DMS 273 (cell line): ENCODE measurements around the gene MEI1.
"Not testable (repeated sequence)": the region's sequence is repeated elsewhere in the genome, so short reads cannot be mapped to it uniquely, and the experiment has no call there.

Experiments
- DNase-seq: peaks from one replicate; lab custom pipeline; 2025; ENCODE audit not compliant: unreplicated experiment; lab: John Stamatoyannopoulos, UW

Gene MEI1

GRCh38 chr22:41819257-41819656 lies 120.0 kb downstream of the MEI1 start:
- no peak for DNase-seq

DNA sequence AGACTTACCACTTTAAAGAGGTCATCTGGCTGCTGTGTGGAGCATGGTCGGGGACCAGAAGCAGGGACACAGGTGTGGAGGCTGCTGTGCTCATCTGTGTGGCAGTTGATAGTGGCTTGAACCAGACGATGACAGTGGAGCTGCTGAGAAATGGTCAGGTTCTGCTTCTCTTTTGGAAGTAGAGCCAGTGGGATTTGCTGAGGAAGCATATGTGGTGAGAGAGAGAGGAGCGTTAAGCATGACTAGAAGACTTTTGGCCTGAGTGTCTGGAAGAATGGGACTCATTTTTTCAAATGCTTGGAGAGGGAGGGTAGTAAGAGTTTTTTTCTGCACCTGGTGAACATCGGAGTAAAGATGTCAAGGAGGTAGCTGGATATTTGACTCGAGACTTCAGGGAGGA lies 121.1 kb downstream of the MEI1 start:
- DNase-seq = no peak

- DNase-seq = no peak
Observed at GRCh38 chr22:41821471-41822316, 122.4 kb downstream of the MEI1 start.

DNA sequence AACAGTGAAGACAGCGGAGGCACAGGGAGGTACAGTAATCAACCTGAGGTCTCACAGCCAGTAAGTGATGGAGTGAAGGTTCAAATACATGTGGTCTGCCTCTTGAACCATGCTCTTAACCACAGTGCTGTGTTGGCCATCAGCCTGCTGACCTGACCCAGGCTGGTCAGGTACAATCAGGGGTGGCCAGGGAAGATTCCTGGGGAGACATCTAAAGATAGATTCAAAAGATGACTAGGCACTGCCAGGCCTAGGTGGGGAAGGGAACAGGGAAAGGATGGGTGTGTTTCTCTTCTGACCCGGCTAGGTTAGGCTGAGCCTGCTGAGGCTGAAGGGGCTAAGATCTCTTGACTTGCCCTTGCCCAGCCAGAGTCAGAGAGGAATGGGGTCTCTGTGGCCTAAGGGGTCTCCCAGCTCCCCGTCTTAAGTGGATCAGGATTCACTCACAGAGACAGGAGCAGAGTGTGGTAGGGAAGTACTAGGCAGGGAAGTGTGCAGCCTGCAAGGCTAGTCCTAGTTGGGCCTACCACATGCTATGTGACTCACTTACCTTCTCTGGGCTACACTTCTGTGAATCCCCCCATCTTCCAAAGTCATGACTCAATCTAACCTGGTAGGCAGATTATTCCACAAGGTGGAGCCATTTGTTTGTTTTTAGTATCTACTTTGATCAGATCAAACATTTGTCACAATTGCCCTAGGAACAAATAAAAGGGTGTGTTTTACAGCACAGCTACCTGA lies 123.2 kb downstream of the MEI1 start:
- DNase-seq = peak; percentile 60

DNA sequence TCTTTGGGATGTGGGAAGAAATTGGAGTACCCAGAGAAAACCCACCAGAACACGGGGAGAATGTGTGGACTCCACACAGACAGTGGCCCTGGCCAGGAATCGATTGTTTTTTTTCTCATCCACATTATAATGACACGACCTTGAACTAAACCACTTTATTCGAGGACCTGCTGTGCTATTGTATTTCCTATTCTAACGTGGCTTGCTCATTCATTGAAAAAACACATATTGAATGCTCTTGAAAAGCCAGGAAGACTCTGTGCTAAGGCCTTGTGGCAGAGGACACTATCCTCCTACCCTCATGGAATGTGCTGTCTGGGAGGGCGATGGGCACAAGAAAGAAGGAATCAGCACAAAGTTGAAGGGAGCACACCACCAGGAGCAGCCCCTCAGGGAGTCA lies 124.5 kb downstream of the MEI1 start:
- DNase-seq = no peak

DNA sequence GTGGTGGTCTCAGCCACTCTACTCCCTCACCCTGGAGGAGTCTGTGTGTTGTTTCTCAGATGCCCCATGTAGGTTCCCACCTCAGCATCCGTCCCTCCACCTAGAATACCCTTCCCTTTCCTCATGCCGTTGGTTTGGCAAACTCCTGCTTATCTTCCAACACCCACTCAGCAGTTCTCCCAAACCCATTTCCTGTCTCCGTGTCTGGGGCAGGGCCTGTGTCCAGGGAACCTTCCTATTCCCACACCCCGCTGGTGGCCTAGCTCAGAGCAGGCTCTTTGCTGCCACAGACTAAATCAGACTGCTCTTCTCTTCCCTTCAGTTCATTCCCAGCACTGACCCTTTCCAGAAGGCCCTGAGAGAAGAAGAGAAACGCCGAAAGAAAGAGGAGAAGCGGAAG lies 126.1 kb downstream of the MEI1 start:
- DNase-seq = no peak

- no peak for DNase-seq
Observed at GRCh38 chr22:41826021-41826420, 126.7 kb downstream of the MEI1 start.

- DNase-seq = no peak
Observed at GRCh38 chr22:41826430-41827383, 127.4 kb downstream of the MEI1 start.

DNA sequence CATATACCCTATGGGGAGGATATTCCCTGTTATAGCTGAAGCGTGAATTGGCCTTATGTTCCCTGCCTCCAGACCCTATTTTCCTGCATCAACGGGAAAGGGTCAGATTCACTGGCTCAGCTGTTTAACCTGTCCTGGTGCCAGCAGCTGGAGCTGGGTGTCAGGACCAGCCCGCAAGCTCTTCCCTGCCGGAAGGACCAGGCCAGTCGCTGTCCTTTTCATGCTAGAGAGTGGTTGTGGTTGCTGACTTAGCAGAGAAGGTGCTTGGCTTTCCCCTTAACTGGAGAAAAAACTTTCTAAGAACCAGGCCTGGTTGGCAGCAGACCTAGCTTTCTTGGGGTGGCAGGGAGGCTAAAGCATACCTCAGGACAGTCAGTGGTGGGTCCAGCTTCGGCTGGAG lies 128.4 kb downstream of the MEI1 start:
- DNase-seq = no peak

DNA sequence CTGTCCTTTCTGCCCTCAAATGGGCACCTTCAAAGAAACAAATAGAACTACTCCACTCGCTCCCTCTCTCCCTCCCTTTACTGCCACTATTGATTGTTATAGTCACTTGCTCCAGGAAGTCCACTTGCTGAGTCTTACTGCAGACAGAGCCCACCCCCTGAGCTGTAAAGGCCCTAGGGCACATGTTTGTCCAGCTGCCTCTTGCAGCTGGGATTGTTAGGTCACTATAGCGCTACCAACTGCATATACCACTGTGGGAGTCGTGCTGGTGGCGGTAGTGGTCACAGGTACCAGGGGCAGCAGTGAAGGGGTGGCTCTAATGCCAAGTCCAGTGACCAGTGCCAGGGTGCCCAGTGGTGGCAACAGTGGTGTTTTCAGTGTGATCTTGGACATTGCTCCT lies 129.2 kb downstream of the MEI1 start:
- no peak for DNase-seq

GRCh38 chr22:41830174-41830573 lies 130.9 kb downstream of the MEI1 start:
- DNase-seq = peak; percentile 24

- no peak for DNase-seq
Observed at GRCh38 chr22:41831383-41831782, 132.1 kb downstream of the MEI1 start.

- DNase-seq = no peak
Observed at GRCh38 chr22:41831828-41832552, 132.7 kb downstream of the MEI1 start.

DNA sequence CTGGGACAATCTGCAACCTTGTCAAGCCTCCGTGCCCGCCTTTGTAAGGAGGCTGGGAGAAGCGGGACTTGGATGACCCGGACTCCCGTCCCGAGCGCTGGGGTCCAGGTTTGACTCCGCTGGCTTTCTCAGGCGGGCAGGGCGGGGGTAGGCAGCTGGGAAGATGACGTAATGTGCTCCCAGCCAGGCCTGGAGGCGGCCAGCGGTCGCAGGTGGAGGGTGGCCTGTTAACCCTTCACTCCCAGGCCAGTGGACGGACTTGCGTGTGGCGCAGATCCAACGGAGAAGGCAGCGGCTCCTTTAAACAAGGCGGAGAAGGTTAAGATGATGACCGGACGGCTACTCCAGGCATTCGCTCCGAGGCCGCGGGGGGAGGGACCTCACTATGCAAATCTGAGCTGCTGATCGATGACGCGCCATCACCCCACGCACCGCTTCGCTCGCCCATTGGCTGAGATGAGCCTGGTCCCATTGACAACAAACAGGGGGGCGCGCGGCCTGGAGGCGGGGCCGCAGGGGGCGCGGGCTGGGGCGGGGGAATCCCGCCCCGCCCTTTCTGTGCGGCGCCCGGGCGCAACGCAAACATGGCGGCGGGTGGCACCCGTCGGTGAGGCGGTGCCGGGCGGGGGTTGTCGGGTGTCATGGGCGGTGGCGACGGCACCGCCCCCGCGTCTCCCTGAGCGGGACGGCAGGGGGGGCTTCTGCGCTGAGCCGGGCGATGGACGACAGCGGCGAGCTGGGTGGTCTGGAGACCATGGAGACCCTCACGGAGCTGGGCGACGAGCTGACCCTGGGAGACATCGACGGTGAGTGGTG lies 133.5 kb downstream of the MEI1 start, which contains the start of gene SREBF2:
Gene SREBF2 (plus strand): TSS at position 553 of the 816 bp plus-strand sequence. CDS start 166 bp downstream, at position 719.
- peak; percentile 98 for DNase-seq

DNA sequence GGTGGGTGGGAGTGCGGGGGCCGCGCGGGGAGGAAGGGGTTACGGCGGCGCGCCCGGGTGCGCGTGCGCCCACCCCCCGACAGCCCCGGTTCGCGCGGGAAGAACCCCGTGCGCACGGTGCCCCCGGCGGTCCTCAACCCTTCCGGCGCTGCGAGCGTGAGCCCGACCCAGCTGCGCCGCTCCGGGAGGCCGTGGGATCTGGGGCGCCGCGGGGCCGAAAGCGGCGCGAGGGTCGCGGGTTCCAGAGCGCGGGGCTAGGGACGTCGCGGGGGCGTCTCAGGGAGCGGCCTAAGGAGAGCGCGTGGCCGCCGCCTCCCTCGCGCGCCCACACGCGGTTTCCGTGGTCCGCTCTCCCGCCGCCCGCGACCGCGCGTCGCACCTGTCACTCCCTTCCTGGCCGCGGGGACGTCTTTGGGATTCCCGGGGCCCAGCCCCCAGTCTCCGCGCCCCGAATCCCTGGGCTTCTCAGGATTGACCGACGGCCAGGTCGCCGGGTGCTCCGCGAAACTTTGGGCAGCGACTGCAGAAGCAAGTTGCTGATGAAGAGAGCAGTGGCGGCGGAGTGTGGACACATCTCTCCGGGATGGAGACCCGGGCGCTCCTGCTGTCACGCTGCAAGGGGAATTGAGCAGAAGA lies 134.2 kb downstream of the MEI1 start:
- peak; percentile 66 for DNase-seq

GRCh38 chr22:41834005-41834944 lies 135.0 kb downstream of the MEI1 start:
- DNase-seq = no peak

GRCh38 chr22:41835462-41835861 lies 136.2 kb downstream of the MEI1 start:
- DNase-seq = not testable (repeated sequence)

DNA sequence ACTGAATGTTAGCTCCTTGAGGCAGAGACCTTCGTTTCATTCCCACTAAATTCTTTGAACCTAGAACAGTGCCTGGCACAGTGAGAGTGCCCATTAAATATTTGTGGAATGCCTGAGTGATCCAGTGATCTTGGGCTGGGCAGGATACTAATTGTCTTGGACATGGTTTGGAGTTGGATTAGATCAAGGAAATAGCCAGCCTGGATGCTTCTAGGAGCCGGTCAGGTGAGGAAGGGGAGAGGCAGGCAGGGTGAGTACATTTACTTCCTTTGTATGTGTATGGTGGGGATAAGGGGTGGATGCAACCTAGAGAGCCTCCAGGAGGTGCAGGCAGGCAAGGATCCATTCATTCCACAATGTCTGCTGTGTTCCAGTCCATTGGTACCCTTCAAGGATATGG lies 137.2 kb downstream of the MEI1 start:
- DNase-seq = no peak
